ENCODE measurements around the gene MICA.
"Not testable (repeated sequence)": the region's sequence is repeated elsewhere in the genome, so short reads cannot be mapped to it uniquely, and the experiment has no call there.

The MICA gene

GRCh38 chr6:31403283-31404060, at the start of gene MICA:
Gene MICA, plus strand, starts transcription at chr6:31403595. Its CDS starts 38 bp downstream, at chr6:31403633.
- DNase-seq, result peak; percentile 85

GRCh38 chr6:31354158-31354863, 49.1 kb upstream of the MICA start:
- DNase-seq, result peak; percentile 67

GRCh38 chr6:31354864-31355582, 48.4 kb upstream of the MICA start:
- DNase-seq, result peak; percentile 69

- DNase-seq, result peak; percentile 70
Observed at GRCh38 chr6:31355583-31355948, 47.8 kb upstream of the MICA start.

GRCh38 chr6:31356216-31356945, 47.0 kb upstream of the MICA start:
- DNase-seq, result peak; percentile 79

- peak; percentile 83 for DNase-seq
Observed at GRCh38 chr6:31356946-31357466, 46.4 kb upstream of the MICA start, which contains the start of gene HLA-B. Gene HLA-B, minus strand, starts transcription at chr6:31357179. Its CDS starts 21 bp downstream, at chr6:31357158.

GRCh38 chr6:31357886-31358285, 45.5 kb upstream of the MICA start:
- DNase-seq, result no peak

GRCh38 chr6:31358302-31358701, 45.1 kb upstream of the MICA start:
- DNase-seq, result no peak

GRCh38 chr6:31359581-31359980, 43.8 kb upstream of the MICA start:
- no peak for DNase-seq

GRCh38 chr6:31362751-31363150, 40.6 kb upstream of the MICA start:
- no peak for DNase-seq

GRCh38 chr6:31363811-31364210, 39.6 kb upstream of the MICA start:
- DNase-seq, result no peak

GRCh38 chr6:31365864-31366263, 37.5 kb upstream of the MICA start:
- DNase-seq, result no peak

- peak; percentile 95 for DNase-seq
Observed at GRCh38 chr6:31366693-31367470, 36.5 kb upstream of the MICA start.

- DNase-seq, result no peak
Observed at GRCh38 chr6:31368461-31368860, 34.9 kb upstream of the MICA start.

- DNase-seq, result not testable (repeated sequence)
Observed at GRCh38 chr6:31374118-31374517, 29.3 kb upstream of the MICA start.

- DNase-seq, result no peak
Observed at GRCh38 chr6:31375699-31376098, 27.7 kb upstream of the MICA start.

GRCh38 chr6:31377029-31377428, 26.4 kb upstream of the MICA start:
- no peak for DNase-seq

GRCh38 chr6:31378062-31378720, 25.2 kb upstream of the MICA start:
- no peak for DNase-seq

- DNase-seq, result no peak
Observed at GRCh38 chr6:31378721-31379103, 24.7 kb upstream of the MICA start.

GRCh38 chr6:31379850-31380249, 23.5 kb upstream of the MICA start:
- no peak for DNase-seq

GRCh38 chr6:31381666-31382065, 21.7 kb upstream of the MICA start:
- no peak for DNase-seq

All from activated CD8-positive, alpha-beta memory T cell treated with anti-CD3 and anti-CD28 coated beads for 24 hours (primary cell).